Activated CD4-positive, alpha-beta T cell treated with anti-CD3 and anti-CD28 coated beads, Interleukin-2, amount 50 U/mL, for 24 hours (primary cell): Measurements from ENCODE around the gene MZT2A.
"Not testable (repeated sequence)": the region's sequence is repeated elsewhere in the genome, so short reads cannot be mapped to it uniquely, and the experiment has no call there.

Experiments used
- DNase-seq, 2 donors: peaks; one replicate each; pipeline ENCODE4 v3.0.0-alpha.2; 2020; ENCODE audit warnings: low read depth in 1 of 2, low spot score in 1 of 2

Gene MZT2A

DNA sequence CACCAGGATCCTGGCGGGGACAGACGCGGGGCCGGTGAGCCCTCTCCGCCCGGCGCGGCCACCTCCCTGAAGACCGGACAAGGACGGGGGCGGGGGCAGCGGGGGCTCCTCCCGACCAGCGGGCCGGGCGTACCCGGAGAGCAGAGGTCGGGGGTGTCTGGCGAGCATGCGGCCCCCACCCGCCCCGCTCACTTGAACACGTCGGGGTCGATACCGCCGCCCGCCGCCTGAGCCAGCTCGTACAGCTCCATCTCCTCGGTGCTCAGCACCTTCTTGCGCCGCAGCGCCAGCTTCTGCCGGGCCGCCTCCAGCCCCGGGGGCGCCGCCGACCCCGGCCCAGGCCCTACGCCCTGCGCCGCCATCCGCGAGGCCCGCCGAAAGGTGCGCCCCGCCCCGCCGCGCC lies at the start of gene MZT2A:
Gene MZT2A, minus strand, starts transcription at position 383 of the 403 bp plus-strand sequence. Its CDS starts 21 bp downstream, at position 362.
- DNase-seq = not testable (repeated sequence)

DNA sequence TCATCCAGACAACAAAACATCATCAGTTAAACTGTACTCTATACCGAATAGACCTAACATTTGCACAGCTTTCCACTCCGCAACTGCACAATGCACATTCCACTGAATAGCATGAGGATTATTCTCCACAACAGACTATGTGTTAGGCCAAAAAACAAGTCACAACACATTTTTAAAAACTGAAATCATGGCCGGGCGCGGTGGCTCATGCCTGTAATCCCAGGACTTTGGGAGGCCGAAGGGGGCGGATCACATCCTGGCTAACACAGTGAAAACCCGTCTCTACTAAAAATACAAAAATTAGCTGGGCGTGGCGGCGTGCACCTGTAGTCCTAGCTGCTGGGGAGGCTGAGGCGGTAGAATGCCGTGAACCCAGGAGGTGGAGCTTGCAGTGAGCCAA lies 46.7 kb upstream of the MZT2A start:
- not testable (repeated sequence) for DNase-seq

GRCh38 chr2:131536841-131537240 lies 44.6 kb upstream of the MZT2A start:
- not testable (repeated sequence) for DNase-seq

- DNase-seq = not testable (repeated sequence)
These were observed 44.0 kb upstream of the MZT2A start for GRCh38 chr2:131535951-131536826.

DNA sequence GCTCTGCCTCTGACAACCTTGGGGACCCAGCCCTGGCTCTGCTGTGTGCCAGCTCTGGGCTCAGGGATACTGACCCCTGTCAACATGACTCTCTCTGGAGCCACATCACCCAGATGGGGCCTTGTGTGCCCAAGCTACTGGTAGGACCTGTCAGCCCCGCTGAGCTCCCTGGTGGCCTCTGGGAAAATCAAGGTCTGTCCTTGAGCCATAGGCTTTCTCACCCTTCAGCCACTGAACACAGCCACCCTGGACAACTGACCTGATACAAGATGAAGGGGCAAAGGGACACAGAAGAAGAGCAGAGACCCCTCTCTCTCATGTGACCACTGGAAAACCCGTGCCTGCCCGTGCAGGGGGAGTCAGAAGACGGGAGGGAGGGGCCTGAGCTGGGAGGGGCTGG lies 43.3 kb upstream of the MZT2A start:
- no peak for DNase-seq

- not testable (repeated sequence) for DNase-seq
These were observed 42.8 kb upstream of the MZT2A start for GRCh38 chr2:131534965-131535364.

GRCh38 chr2:131534317-131534672 lies 42.1 kb upstream of the MZT2A start:
- DNase-seq = not testable (repeated sequence)

DNA sequence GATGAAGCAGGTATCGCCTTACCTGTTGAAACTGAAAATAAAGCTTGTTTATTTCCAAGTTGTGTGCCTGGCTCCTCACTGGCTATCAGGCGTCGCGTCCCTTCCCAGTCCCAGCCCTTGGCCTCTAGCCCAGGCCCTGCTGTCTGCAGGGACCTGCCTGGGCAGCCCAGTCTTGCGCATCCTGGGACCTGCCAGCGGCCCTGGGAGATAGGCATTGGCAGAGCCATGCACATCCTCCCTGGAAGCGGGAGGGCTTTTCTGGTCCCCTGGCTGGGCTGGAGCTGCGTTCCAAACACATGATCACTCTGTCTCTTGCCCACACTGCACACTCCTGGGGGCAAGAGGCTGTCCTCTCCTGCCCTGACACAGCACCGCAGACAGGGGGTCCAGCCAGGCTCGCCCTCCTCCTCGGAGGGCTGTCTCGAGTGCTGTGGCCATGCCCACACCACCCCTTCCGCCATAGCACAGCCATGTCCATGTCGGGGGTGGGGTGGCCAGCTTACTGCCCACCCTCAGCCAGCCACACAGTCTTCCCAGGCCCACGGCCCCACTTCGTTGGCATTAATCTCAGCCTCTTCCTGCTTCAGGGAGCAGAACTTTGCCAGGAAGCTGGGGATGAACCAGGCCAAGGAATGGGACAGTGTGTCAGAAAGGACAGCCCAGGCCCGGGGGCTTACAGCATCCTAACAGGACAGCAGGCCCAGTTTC lies 41.6 kb upstream of the MZT2A start:
- DNase-seq = not testable (repeated sequence)

DNA sequence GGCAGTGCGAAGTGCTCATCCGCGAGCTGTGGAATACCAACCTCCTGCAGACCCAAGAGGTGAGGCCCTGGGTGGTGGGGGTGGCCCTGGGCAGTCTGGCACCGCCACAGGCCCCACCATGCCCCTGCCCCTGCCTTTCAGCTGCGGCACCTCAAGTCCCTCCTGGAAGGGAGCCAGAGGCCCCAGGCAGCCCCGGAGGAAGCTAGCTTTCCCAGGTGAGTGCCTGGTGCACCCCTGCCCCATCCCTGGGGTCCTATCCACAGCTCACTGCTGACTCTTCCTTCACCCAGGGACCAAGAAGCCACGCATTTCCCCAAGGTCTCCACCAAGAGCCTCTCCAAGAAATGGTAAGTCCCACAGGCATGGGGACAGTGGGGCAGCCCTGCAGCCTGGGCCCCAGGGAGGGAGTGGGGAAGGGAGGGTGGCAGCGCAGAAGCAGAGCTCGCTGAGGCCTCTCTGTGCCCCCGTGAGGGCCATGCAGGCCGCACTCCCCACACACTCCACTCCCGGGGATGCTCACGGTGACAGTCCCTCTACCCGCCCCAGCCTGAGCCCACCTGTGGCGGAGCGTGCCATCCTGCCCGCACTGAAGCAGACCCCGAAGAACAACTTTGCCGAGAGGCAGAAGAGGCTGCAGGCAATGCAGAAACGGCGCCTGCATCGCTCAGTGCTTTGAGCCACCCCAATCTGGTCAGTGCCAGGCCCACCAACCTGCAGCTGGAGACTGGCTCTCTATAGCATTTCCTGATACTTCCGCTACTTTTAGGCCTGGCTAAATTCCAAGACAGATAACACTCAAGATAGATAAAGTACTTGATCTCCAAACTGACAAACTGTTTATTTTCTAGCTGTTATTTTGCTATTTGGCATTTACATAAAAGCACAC lies 40.8 kb upstream of the MZT2A start:
- DNase-seq = not testable (repeated sequence)

DNA sequence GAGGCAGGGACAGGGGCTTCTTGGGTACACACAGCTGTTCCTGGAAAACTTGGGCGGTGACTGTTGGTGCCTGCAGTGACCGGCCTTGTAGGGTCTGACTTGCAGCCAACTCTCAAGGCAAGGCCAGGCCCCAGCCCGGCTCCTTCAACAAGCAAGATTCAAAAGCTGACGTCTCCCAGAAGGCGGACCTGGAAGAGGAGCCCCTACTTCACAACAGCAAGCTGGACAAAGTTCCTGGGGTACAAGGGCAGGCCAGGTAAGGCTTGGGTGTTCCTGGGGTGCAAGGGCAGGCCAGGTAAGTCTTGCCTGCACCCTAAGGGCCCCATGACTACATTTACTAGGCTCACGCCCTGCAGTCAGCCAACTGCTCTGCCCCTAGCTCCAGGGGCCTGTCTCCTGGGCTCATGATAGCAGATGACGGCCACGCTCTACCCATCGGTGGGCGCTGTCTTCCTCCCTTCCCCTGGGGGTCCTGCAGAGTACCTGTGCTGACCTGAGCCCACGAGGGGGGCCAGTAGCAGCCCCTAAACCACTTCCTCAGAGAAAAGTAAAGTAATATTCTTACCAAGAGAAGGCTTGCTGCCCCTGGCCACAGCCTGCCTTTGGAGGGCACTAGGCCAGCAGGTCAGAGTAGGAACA lies 39.5 kb upstream of the MZT2A start:
- DNase-seq = not testable (repeated sequence)

GRCh38 chr2:131530626-131531344 lies 38.6 kb upstream of the MZT2A start:
- DNase-seq = not testable (repeated sequence)

- DNase-seq = not testable (repeated sequence)
These were observed 37.8 kb upstream of the MZT2A start for GRCh38 chr2:131529864-131530445.

- not testable (repeated sequence) for DNase-seq
These were observed 37.0 kb upstream of the MZT2A start for GRCh38 chr2:131528981-131529863.

- peak; percentile 44 to 63 for DNase-seq
These were observed 35.2 kb upstream of the MZT2A start, which contains the start of gene CCDC74A for GRCh38 chr2:131527131-131528001. Gene CCDC74A (plus strand): TSS chr2:131527888. CDS start chr2:131527971, 83 bp downstream.

DNA sequence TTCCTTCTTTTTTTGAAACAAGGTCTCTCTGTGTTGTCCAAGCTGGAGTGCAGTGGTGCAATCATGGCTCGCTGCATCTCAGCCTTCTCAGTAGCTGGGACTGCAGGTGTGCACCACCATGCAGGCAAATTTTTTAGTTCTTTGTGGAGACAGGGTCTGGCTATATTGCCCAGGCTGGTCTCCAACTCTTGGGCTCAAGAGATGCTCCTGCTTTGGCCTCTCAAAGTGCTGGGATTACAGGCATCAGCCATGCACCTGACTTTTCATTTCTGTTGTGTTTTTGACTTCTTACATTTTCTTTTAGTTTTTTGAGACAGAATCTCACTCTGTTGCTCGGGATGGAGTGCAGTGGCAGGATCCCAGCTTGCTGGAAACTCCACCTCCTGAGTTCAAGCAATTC lies 33.1 kb upstream of the MZT2A start:
- DNase-seq = not testable (repeated sequence)

GRCh38 chr2:131521961-131522781 lies 30.0 kb upstream of the MZT2A start:
- no peak for DNase-seq

DNA sequence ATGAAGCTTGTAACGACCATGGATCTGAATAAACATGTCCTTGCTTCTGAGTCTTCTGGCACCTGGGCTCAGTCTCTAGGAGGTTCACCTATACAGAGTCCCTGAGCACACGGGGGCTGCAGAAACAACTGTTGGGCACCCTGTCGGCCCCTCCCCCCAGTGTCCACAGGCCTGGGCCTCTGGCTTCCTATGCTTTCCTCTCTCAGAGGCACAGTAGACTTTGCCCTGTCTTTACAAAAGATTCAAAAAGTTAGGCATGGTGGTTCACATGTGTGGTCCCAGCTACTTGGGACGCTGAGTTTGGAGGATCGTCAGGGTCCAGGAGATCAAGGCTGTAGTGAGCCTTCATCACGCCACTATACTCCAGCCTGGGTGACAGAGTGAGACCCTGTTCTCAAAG lies 29.3 kb upstream of the MZT2A start:
- DNase-seq = not testable (repeated sequence)
